IMR-90 (cell line): ENCODE measurements around the gene AKT3. TPM values are rescaled to one million over a fixed set of nuclear protein-coding genes. Genes with fewer than 3 reads are reported as not detected.

Experiments used
- ATAC-seq: fragments of 200-7000 bp; cut with Tn5 transposase; 2 replicates; pipeline ENCODE4 v1.9.1; 2020; ENCODE audit warnings: low read depth, mild to moderate bottlenecking, moderate library complexity
- BruUV-seq: library from RNA; stranded (reverse); fragments of 400-500 nt; replicated peaks from 2 replicates; lab custom pipeline; 2021; lab: Mats Ljungman, UMichigan
- CTCF ChIA-PET: fragments of 300-600 bp; formaldehyde crosslinking; extraction: SDS; loops from one replicate; lab custom pipeline; 2021; ENCODE audit warnings: antibody characterized with exemption; lab: Yijun Ruan, JAX
- POLR2A ChIA-PET: fragments of 300-600 bp; sonication (Branson Sonifier 250); formaldehyde crosslinking; loops from one replicate; lab custom pipeline; 2022; ENCODE audit warnings: antibody characterized with exemption; ENCODE audit not compliant: unreplicated experiment; lab: Charles Lee
- DNase-seq: peaks from one replicate; pipeline ENCODE4 v3.0.0; 2013
- H2AFZ ChIP-seq: replicated peaks from 2 replicates; pipeline ENCODE3; 2013; ENCODE audit warnings: low read length, mild to moderate bottlenecking; ENCODE audit not compliant: poor library complexity
- H2AK5ac ChIP-seq: 2 replicates; pipeline ENCODE4 v1.6.1; 2013; ENCODE audit warnings: low read depth, low read length, inconsistent platforms
- H2AK9ac ChIP-seq: replicated peaks from 2 replicates; pipeline ENCODE3; 2013; ENCODE audit warnings: mild to moderate bottlenecking, low read depth, low read length, moderate library complexity; ENCODE audit not compliant: poor library complexity
- H2BK120ac ChIP-seq: 2 replicates; pipeline ENCODE4 v1.6.1; 2013; ENCODE audit warnings: low read depth, low read length, inconsistent platforms
- H2BK15ac ChIP-seq: 3 replicates; pipeline ENCODE4 v1.6.1; 2013; ENCODE audit warnings: low read depth, low read length, inconsistent platforms
- H2BK20ac ChIP-seq: 2 replicates; pipeline ENCODE4 v1.6.1; 2013; ENCODE audit warnings: low read depth, mild to moderate bottlenecking, inconsistent platforms, low read length, moderate library complexity
- H2BK5ac ChIP-seq: 2 replicates; pipeline ENCODE4 v1.6.1; 2013; ENCODE audit warnings: mild to moderate bottlenecking, low read depth, low read length, inconsistent platforms; ENCODE audit not compliant: poor library complexity, severe bottlenecking
- H3K14ac ChIP-seq: replicated peaks from 2 replicates; pipeline ENCODE4 v1.6.1; 2013; ENCODE audit warnings: low read depth, low read length, inconsistent platforms
- H3K18ac ChIP-seq: 2 replicates; pipeline ENCODE4 v1.6.1; 2013; ENCODE audit warnings: low read depth, low read length, control low read depth
- H3K23ac ChIP-seq: 2 replicates; pipeline ENCODE4 v1.6.1; 2013; ENCODE audit warnings: low read depth, low read length, inconsistent platforms
- H3K27ac ChIP-seq: 2 replicates; pipeline ENCODE4 v1.5.1; 2013; ENCODE audit warnings: mild to moderate bottlenecking, control low read depth, low read length; ENCODE audit not compliant: insufficient read depth
- H3K27me3 ChIP-seq: 2 replicates; pipeline ENCODE4 v1.6.1; 2013; ENCODE audit warnings: low read length; ENCODE audit not compliant: control insufficient read depth, insufficient read depth
- H3K36me3 ChIP-seq: 2 replicates; pipeline ENCODE4 v1.6.1; 2013; ENCODE audit warnings: low read length, mixed read lengths; ENCODE audit not compliant: control insufficient read depth, insufficient read depth
- H3K4ac ChIP-seq: 2 replicates; pipeline ENCODE4 v1.6.1; 2013; ENCODE audit warnings: low read depth, low read length, inconsistent platforms
- H3K4me1 ChIP-seq: 2 replicates; pipeline ENCODE4 v1.6.1; 2013; ENCODE audit warnings: low read length, mixed read lengths; ENCODE audit not compliant: control insufficient read depth, insufficient read depth
- H3K4me2 ChIP-seq: 2 replicates; pipeline ENCODE4 v1.6.1; 2013; ENCODE audit warnings: low read depth, mild to moderate bottlenecking, control low read depth, low read length, moderate library complexity
- H3K4me3 ChIP-seq: 2 replicates; pipeline ENCODE4 v1.5.1; 2013; ENCODE audit warnings: low read depth, mild to moderate bottlenecking, control low read depth, low read length, moderate library complexity; ENCODE audit not compliant: insufficient read depth
- H3K56ac ChIP-seq: 2 replicates; pipeline ENCODE4 v1.6.1; 2013; ENCODE audit warnings: low read length, inconsistent platforms; ENCODE audit not compliant: insufficient read depth; ENCODE audit errors: extremely low read depth
- H3K79me1 ChIP-seq, 2 experiments: 2 replicates each; pipeline ENCODE4 v1.6.1; 2013; ENCODE audit warnings: low read length in 2 of 2, inconsistent platforms in 1 of 2, low read depth in 1 of 2
- H3K9ac ChIP-seq: 2 replicates; pipeline ENCODE4 v1.6.1; 2013; ENCODE audit warnings: low read depth, low read length, control low read depth
- H3K9me1 ChIP-seq: 2 replicates; pipeline ENCODE4 v1.6.1; 2013; ENCODE audit warnings: low read length, inconsistent platforms; ENCODE audit not compliant: insufficient read depth
- H3K9me3 ChIP-seq: 2 replicates; pipeline ENCODE4 v1.6.1; 2013; ENCODE audit warnings: low read length; ENCODE audit not compliant: control insufficient read depth, insufficient read depth
- H4K20me1 ChIP-seq: 2 replicates; pipeline ENCODE4 v1.6.1; 2013; ENCODE audit warnings: low read length, inconsistent platforms; ENCODE audit not compliant: insufficient read depth
- H4K5ac ChIP-seq: 2 replicates; pipeline ENCODE4 v1.6.1; 2013; ENCODE audit warnings: mild to moderate bottlenecking, low read depth, low read length, control low read depth
- H4K8ac ChIP-seq, 2 experiments: 2 replicates each; pipeline ENCODE4 v1.6.1; 2013; ENCODE audit warnings: low read depth in 2 of 2, low read length in 2 of 2, control low read depth in 1 of 2, inconsistent platforms in 1 of 2
- H4K91ac ChIP-seq: 2 replicates; pipeline ENCODE4 v1.6.1; 2013; ENCODE audit warnings: low read depth, low read length, inconsistent platforms; ENCODE audit not compliant: insufficient read depth
- CEBPB ChIP-seq: IDR thresholded peaks from 2 replicates; pipeline ENCODE4 v1.6.1; 2012; ENCODE audit warnings: low read depth, low read length, improper control_type of control experiment
- ELK1 ChIP-seq: fragments of 150-350 bp; IDR thresholded peaks from 2 replicates; pipeline ENCODE4 v1.6.1; 2016; ENCODE audit warnings: low read depth, mild to moderate bottlenecking, low read length, moderate library complexity, borderline replicate concordance
- FOS ChIP-seq: fragments of 150-350 bp; IDR thresholded peaks from 2 replicates; pipeline ENCODE4 v1.6.1; 2016; ENCODE audit warnings: low read depth, low read length
- MAZ ChIP-seq: IDR thresholded peaks from 2 replicates; pipeline ENCODE4 v1.6.1; 2012; ENCODE audit warnings: low read depth, mild to moderate bottlenecking, low read length, improper control_type of control experiment, moderate library complexity, borderline replicate concordance
- MXI1 ChIP-seq: IDR thresholded peaks from 2 replicates; pipeline ENCODE4 v1.6.1; 2012; ENCODE audit warnings: low read depth, mild to moderate bottlenecking, low read length, moderate library complexity, borderline replicate concordance
- WGBS, 2 experiments: methylation state at CpG; one replicate each; pipeline versions ENCODE4 v1.1.5 to v1.1.7; 2013; ENCODE audit warnings: missing lambda C conversion rate in 2 of 2; ENCODE audit not compliant: insufficient read length in 1 of 2; ENCODE audit errors: extremely low coverage in 2 of 2; 5-methylcytosine and 5-hydroxymethylcytosine counted together
- dilution Hi-C: fragments of 300-500 bp; cut with HindIII; formaldehyde crosslinking; loops from one replicate; pipeline ENCODE4 v1.14.3; 2018; ENCODE audit warnings: low sequenced_read_pairs; ENCODE audit not compliant: unreplicated experiment
- in situ Hi-C: fragments of 300-500 bp; cut with MboI; formaldehyde crosslinking; loops from 3 replicates; pipeline ENCODE4 v1.14.3; 2019; ENCODE audit warnings: low sequenced_read_pairs, inconsistent platforms, mixed read lengths
- intact Hi-C: fragments of 100-400 bp; cut with micrococcal nuclease; formaldehyde crosslinking; loops from 2 replicates; pipeline ENCODE4 v1.10.0; 2022
- polyA plus RNA-seq, 3 experiments: library from polyadenylated mRNA; depleted of rRNA; stranded (reverse); fragments of >200 nt; gene quantifications; 2 replicates each; pipeline ENCODE4 v1.2.3, GENCODE V29; 2012; ENCODE audit warnings: low replicate concordance in 1 of 3
- total RNA-seq: library from RNA; depleted of rRNA; stranded (reverse); fragments of >200 nt; gene quantifications from 2 replicates; pipeline ENCODE4 v1.2.3, GENCODE V29; 2012

Gene AKT3
- total and polyA plus RNA-seq, 2 of the 4 experiments (the other 2 are of a cell fraction), result 15.2 to 19.4 TPM

GRCh38 chr1:243848165-243848857 lies 1.7 kb downstream of the AKT3 start:
- no CpG with 5 or more reads among the region's 5 CpGs for WGBS, 2 experiments
- DNase-seq (no peak), ATAC-seq (no peak)
- Histone ChIP-seq H3K4me1 (no peaks in the 10 kb centered on the region; the same call in 1 of the 2 replicates), H3K79me1 (peaks cover 5 to 33% of the 10 kb centered on the region in 2 experiments; a peak in 3 of 4 replicates), H3K27me3 (no peaks in the 10 kb centered on the region), H3K18ac (no peak overlapping the region), H4K91ac (no peak overlapping the region), H3K4ac (no peak overlapping the region), H2BK5ac (no peak overlapping the region), H3K4me3 (peak overlapping the region; percentile 86), H2AFZ (no peak overlapping the region), H3K4me2 (peak overlapping the region; percentile 66), H4K20me1 (peaks cover 21% of the 10 kb centered on the region; the same call in 1 of the 2 replicates), H3K9me1 (no peaks in the 10 kb centered on the region), H2BK15ac (no peak overlapping the region), H4K8ac (no peak overlapping the region), H2AK9ac (no peak overlapping the region), H3K27ac (no peak overlapping the region), H3K9ac (peak overlapping the region; percentile 53; the same call in 1 of the 2 replicates), H3K36me3 (no peaks in the 10 kb centered on the region), H2BK120ac (no peak overlapping the region), H3K14ac (no peak overlapping the region), H2AK5ac (no peak overlapping the region), H3K9me3 (no peaks in the 10 kb centered on the region), H3K23ac (no peak overlapping the region), H3K56ac (no peak overlapping the region), H2BK20ac (no peak overlapping the region), H4K5ac (no peak overlapping the region)
- ChIA-PET CTCF (no interaction called here), POLR2A (no interaction called here)
- in situ Hi-C loops (loop anchor here (10.0 kb wide), 1 partner anchor 426 kb away; no protein-coding TSS in a partner anchor), intact Hi-C loops (loop anchor here (2.0 kb wide), 1 partner anchor 140 kb away; no protein-coding TSS in a partner anchor), dilution Hi-C loops (no loop called here)
- no TSS peak for BruUV-seq
- TF ChIP-seq MAZ, result no peak
- no peak for TF ChIP-seq CEBPB
- TF ChIP-seq FOS, result no peak
- no peak for TF ChIP-seq ELK1
- no peak for TF ChIP-seq MXI1
